HG02642 (cell line): ENCODE measurements around the gene IFT80.

Experiments
- ATAC-seq: cut with Tn5 transposase; IDR thresholded peaks from one replicate; pipeline ENCODE4 v1.9.1; 2021; ENCODE audit warnings: mild to moderate bottlenecking; ENCODE audit not compliant: unreplicated experiment, poor library complexity

The IFT80 gene

GRCh38 chr3:160401291-160402095 is 2.5 kb upstream of the IFT80 start:
- ATAC-seq: no peak

GRCh38 chr3:160400702-160401150 is 1.7 kb upstream of the IFT80 start:
- ATAC-seq: peak; percentile 19

GRCh38 chr3:160400030-160400701 is 1.1 kb upstream of the IFT80 start:
- peak; percentile 19 for ATAC-seq

- ATAC-seq: peak; percentile 5
These were observed 253 bp downstream of the IFT80 start for GRCh38 chr3:160398820-160399124.

GRCh38 chr3:160395297-160395696 is 3.7 kb downstream of the IFT80 start:
- ATAC-seq: no peak

GRCh38 chr3:160394009-160394392 is 5.0 kb downstream of the IFT80 start:
- ATAC-seq: no peak

GRCh38 chr3:160393346-160394008 is 5.5 kb downstream of the IFT80 start:
- no peak for ATAC-seq

GRCh38 chr3:160392798-160393197 is 6.2 kb downstream of the IFT80 start:
- no peak for ATAC-seq

- ATAC-seq: no peak
These were observed 8.4 kb downstream of the IFT80 start for GRCh38 chr3:160390565-160391138.

GRCh38 chr3:160384639-160385318 is 14.2 kb downstream of the IFT80 start:
- no peak for ATAC-seq

GRCh38 chr3:160381470-160381869 is 17.6 kb downstream of the IFT80 start:
- ATAC-seq: no peak

GRCh38 chr3:160379628-160380214 is 19.3 kb downstream of the IFT80 start:
- no peak for ATAC-seq

GRCh38 chr3:160378331-160379109 is 20.5 kb downstream of the IFT80 start:
- no peak for ATAC-seq

- ATAC-seq: no peak
These were observed 22.3 kb downstream of the IFT80 start for GRCh38 chr3:160376681-160377080.

- no peak for ATAC-seq
These were observed 24.1 kb downstream of the IFT80 start for GRCh38 chr3:160374925-160375324.

- ATAC-seq: no peak
These were observed 24.6 kb downstream of the IFT80 start for GRCh38 chr3:160374472-160374871.

- no peak for ATAC-seq
These were observed 25.4 kb downstream of the IFT80 start for GRCh38 chr3:160373655-160374054.

- ATAC-seq: no peak
These were observed 26.2 kb downstream of the IFT80 start for GRCh38 chr3:160372780-160373179.
